Activated T-cell treated with anti-CD3 and anti-CD28 coated beads, Interleukin-2, amount 50 U/mL, for 72 hours (primary cell): ENCODE measurements around the gene GRIN2C. TPM values are rescaled to one million over a fixed set of nuclear protein-coding genes. Genes with fewer than 3 reads are reported as not detected.

Source experiments
- ATAC-seq, 2 donors: fragments of 150-1000 bp; cut with Tn5 transposase; replicated peaks in 1 of 2; 2 replicates each; pipeline ENCODE4 v1.10.0; 2021; ENCODE audit warnings: moderate library complexity in 2 of 2, mild to moderate bottlenecking in 1 of 2
- DNase-seq, 2 donors: peaks; one replicate each; pipeline ENCODE4 v3.0.0; 2021 to 2022; ENCODE audit warnings: mixed read lengths in 1 of 2
- H3K27ac Mint-ChIP-seq: one replicate; pipeline ENCODE4 v1.8.0; 2022; ENCODE audit warnings: mild to moderate bottlenecking, moderate library complexity, mixed read lengths
- H3K27me3 Mint-ChIP-seq: one replicate; pipeline ENCODE4 v1.8.0; 2022; ENCODE audit warnings: low read depth, mixed read lengths
- H3K36me3 Mint-ChIP-seq, 2 donors: one replicate each; pipeline ENCODE4 v1.8.0; 2022; ENCODE audit warnings: mixed read lengths in 2 of 2, mild to moderate bottlenecking in 1 of 2; ENCODE audit not compliant: insufficient read depth in 2 of 2
- H3K4me1 Mint-ChIP-seq: one replicate; pipeline ENCODE4 v1.8.0; 2022; ENCODE audit warnings: low read depth, mixed read lengths
- H3K4me3 Mint-ChIP-seq, 2 donors: one replicate each; pipeline ENCODE4 v1.8.0; 2022; ENCODE audit warnings: mild to moderate bottlenecking in 2 of 2, mixed read lengths in 2 of 2, moderate library complexity in 2 of 2
- H3K9me3 Mint-ChIP-seq, 2 donors: one replicate each; pipeline ENCODE4 v1.8.0; 2022; ENCODE audit warnings: mixed read lengths in 2 of 2
- total RNA-seq, 2 donors: library from RNA; stranded (reverse); gene quantifications; one replicate each; pipeline ENCODE4 v1.2.3, GENCODE V29; 2022

The GRIN2C gene
- total RNA-seq, 2 donors from 2014 or later, result 0.14 to 0.37 TPM

DNA sequence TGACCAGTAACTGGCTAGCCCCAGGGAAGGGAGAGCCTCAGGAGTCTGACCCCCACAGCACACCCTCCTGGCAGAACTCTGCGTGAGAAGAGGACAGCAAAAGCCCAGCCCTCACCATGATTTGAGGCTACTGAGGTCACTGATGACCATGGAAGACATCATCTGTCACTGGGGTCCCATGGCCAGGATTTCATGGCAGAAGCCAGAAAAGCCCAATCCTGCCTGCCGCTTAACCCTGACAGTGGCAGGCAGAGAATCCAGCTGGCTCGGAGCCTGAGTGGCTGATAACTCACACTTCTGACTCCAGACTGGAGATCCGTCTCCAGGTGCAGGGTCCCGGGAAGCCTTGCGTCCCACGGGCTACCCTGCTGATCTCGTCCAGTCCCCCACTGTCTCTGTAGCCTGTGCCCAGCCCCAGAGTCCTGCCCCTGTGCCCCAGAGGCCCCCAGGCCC is 17.5 kb downstream of the GRIN2C start:
- DNase-seq (no peak), ATAC-seq (no peak)
- Mint-ChIP-seq H3K4me1 (peaks cover 22% of the 10 kb centered on the region), H3K9me3 (no peaks in the 10 kb centered on the region), H3K36me3 (no peaks in the 10 kb centered on the region), H3K27ac (no peak overlapping the region), H3K4me3 (peak overlapping the region; percentile 32), H3K27me3 (peaks cover 17% of the 10 kb centered on the region)

DNA sequence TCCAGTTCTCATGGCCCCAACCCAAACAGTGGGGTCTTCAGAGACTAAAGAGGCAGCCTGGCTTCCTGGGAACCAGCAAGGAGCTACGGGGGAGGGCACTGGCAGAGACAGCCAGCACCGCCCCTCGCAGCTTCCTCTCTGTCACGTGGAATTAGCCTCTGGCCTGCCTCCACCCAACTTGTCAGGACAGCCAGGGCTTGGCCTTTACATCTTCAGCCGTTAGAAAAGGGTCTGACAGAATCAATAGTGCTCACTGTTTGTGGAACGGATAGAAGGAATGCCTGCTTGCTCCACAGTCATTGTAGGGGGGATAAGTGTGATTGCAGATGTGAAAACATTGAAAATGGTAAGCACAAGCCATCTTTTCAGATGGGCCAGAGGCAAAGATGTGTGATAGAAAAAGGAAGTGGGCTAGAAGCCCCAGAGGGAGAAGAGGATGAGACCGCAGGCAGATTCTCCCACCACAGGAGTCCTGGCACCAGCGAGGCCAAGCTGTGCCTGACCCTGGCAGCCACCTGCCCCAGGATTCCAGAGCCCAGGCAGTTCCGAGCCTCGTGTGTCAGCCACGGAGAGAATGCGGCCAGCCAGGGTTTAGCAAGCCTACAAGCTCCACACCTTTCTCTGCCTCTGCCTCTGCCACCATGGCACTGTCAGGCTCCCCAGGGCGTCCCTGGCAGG is 18.6 kb downstream of the GRIN2C start:
- H3K27ac Mint-ChIP-seq, result no peak overlapping the region
- H3K4me1 Mint-ChIP-seq, result peaks cover 22% of the 10 kb centered on the region
- no peaks in the 10 kb centered on the region for H3K9me3 Mint-ChIP-seq
- DNase-seq (no peak), ATAC-seq (no peak)
- H3K27me3 Mint-ChIP-seq, result peaks cover 17% of the 10 kb centered on the region
- H3K36me3 Mint-ChIP-seq, result no peaks in the 10 kb centered on the region
- H3K4me3 Mint-ChIP-seq, result no peak overlapping the region

DNA sequence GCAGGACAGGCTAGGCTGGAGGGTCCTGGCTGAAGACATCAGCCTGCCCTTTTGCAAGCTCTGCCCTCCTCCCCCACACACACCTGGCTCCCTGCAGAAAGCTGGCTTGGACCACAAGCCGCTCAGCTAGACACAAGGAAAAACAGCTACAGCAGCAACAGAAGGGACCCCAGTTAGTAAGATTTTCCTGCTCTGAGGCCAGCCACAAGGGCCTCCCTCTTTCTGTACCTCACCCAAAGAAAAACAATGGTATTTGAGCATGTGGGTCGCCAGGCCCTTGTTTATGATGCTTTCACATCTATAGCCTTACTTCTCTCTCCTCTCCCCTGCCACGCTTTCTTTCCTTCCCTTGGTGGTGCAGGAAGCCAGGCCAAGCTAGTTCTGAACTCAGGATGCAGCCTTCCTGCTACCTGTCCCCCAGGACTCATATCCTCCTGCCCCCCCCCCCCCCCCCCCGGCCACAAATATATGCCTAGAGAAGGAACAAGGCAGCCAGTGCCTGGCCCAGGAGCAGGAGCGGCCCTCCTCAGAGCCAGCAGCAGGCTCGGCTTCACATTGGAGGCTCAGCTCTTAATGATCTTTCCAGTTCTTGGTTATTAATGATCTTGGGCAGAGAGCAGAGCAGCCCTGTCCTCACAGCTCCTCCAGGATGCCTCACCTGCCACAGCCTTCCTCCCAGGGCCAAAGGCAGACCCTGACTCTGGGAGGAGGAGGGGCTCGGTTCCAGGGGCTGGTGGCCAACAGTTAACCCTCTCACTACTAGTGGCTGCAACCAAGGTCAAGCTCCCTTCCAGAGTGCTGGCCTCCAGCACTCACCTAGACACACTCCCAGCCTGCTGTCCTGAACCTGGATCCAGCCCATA is 19.5 kb downstream of the GRIN2C start:
- Mint-ChIP-seq H3K27me3 (peaks cover 17% of the 10 kb centered on the region), H3K4me1 (peaks cover 22% of the 10 kb centered on the region), H3K36me3 (no peaks in the 10 kb centered on the region), H3K27ac (no peak overlapping the region), H3K9me3 (no peaks in the 10 kb centered on the region), H3K4me3 (no peak overlapping the region)
- peak; percentile 25 to 42 for ATAC-seq
- DNase-seq, result no peak

DNA sequence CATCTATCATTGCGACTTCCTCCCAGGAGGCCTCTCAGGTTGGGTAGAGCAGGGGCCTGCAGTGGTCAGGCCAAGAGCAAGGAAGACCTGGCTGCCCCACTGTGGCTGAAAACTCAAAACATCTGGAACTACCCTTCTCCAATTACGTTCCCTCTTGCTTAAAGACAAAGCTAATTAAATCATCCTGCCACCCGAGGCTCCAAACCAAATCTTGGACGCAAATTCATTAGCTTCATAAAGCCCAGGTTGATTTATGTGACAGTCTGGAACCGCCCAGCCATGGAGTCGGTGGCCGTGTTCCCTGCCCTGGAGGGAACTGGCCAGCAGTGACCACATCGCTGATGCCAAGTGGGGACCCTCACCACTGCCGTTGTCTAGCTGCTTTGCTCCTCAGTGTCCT is 21.4 kb downstream of the GRIN2C start:
- no peaks in the 10 kb centered on the region for H3K36me3 Mint-ChIP-seq
- ATAC-seq, result no peak
- H3K27ac Mint-ChIP-seq, result no peak overlapping the region
- H3K9me3 Mint-ChIP-seq, result no peaks in the 10 kb centered on the region
- H3K27me3 Mint-ChIP-seq, result peaks cover 7% of the 10 kb centered on the region
- peaks cover 22% of the 10 kb centered on the region for H3K4me1 Mint-ChIP-seq
- no peak for DNase-seq
- H3K4me3 Mint-ChIP-seq, result no peak overlapping the region

DNA sequence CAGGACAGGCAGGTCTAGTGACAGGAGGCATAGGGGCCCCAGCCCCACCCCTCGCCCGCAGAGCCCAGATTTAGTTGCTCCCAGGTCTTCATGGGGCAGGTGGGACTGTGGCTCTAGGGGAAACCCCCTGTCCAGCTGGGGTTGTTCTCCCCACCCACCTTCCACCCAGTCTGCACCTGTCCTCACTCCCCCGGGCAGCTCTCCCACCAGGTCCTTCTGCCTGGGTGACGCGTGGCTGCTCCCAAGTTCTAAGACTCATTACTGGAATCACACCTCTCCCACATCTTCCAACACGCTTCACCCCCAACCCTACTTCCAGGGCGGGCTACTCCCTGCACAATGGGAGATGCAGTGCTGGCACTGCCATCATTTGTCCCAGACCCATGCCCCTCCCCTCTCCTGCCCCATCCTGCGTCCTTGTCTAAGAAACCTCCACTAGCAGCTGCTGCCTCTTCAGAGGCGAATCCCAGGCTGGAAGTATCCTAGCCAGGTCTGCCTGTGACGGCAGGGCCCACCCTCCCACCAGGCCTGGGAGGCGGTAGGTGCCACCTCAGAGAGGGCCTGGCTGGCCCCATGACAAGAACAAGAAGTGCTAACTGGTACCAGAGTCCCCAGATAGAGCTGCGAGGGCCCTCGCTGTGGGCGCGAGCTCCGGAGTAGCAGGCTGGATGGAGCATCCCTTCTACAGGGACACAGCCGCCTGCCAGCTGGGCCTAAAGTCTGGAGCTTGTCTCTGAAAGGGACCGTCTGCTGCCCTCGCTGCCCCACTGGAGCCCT is 22.8 kb downstream of the GRIN2C start:
- no peaks in the 10 kb centered on the region for H3K36me3 Mint-ChIP-seq
- peaks cover 22% of the 10 kb centered on the region for H3K4me1 Mint-ChIP-seq
- H3K4me3 Mint-ChIP-seq, result no peak overlapping the region
- ATAC-seq, result no peak
- no peak overlapping the region for H3K27ac Mint-ChIP-seq
- no peaks in the 10 kb centered on the region for H3K9me3 Mint-ChIP-seq
- no peak for DNase-seq
- H3K27me3 Mint-ChIP-seq, result peaks cover 7% of the 10 kb centered on the region

DNA sequence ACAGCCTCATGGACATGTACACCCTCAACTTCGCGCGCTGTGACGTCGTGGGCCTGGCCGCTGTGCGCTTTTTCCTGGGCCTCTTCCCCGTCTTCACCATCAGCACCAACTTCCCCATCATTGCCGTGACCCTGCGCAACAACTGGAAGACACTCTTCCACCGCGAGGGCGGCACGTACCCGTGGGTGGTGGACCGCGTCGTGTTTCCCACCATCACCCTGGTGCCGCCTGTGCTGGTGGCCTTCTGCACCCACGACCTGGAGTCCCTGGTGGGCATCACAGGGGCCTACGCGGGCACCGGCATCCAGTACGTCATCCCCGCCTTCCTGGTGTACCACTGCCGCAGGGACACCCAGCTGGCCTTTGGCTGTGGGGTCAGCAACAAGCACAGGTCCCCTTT is 23.5 kb downstream of the GRIN2C start:
- ATAC-seq, result no peak
- Mint-ChIP-seq H3K9me3 (no peaks in the 10 kb centered on the region), H3K27ac (no peak overlapping the region), H3K4me1 (peaks cover 17% of the 10 kb centered on the region), H3K27me3 (peaks cover 5% of the 10 kb centered on the region), H3K4me3 (no peak overlapping the region), H3K36me3 (no peaks in the 10 kb centered on the region)
- no peak for DNase-seq

DNA sequence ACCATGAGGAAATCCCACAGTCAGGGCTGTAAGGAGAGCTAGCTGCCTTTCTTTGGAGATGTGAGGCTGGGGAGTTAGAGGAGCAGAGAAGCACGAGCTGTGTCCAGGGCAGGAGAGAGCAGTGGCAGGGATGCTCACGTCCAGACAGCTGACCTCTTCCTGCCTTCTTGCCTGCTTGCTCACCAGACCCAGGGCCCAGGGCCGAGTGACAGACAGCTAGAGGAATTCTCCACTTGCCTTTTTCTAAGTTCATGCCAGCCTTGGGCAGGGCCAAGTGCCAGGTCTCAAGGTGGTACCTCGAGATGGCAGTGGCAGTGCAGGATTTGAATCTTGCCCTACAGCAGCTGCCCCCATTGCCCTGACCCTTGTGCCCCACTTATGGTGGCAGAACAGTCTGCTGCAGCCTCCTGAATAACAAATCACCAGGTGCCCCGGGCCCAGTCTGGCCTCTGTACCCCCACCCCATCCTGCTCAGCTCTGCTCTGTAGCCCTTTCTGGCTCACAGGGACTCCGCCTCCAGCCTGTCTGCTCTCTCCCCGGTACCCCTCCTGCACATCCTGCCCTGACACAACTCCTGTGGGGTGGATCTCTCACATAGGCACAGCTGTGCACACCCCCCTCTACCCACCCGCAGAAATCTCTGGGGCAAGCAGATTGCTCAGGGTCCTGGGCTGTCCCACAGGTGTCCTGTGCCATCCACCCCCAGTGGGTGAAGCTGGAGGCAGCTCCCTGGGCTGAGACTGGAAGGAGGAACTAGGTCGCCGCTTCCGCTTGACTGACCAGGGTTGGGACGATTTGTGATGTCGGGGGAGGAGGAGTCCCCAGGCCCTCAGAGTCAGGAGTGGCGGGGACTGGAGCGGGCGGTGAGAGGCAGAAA is 25.9 kb downstream of the GRIN2C start:
- Mint-ChIP-seq H3K27ac (no peak overlapping the region), H3K4me3 (no peak overlapping the region), H3K4me1 (no peaks in the 10 kb centered on the region), H3K36me3 (no peaks in the 10 kb centered on the region), H3K9me3 (no peaks in the 10 kb centered on the region), H3K27me3 (no peaks in the 10 kb centered on the region)
- DNase-seq (no peak), ATAC-seq (no peak)

DNA sequence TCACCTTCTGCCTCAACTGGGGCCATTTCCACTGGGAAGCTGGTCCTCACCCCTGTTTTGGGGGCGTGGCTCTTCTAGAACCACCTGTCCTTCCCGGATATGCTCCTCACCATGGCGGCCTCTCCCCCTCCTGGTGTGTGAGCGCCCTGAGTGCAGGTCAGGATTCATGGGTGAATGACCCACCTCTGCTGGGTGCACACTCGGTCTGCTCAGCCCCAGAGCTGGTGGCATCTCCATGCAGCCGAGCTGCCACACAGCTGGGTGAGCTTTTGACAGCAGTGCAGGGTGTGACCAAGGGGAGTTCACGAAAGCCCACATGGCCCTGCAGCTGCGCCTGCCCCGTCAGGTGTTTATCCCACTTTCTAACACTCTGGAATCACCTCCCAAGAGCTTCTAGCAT is 27.3 kb downstream of the GRIN2C start:
- Mint-ChIP-seq H3K4me1 (no peaks in the 10 kb centered on the region), H3K36me3 (no peaks in the 10 kb centered on the region), H3K9me3 (no peaks in the 10 kb centered on the region), H3K27ac (no peak overlapping the region), H3K27me3 (no peaks in the 10 kb centered on the region), H3K4me3 (no peak overlapping the region)
- DNase-seq (no peak), ATAC-seq (no peak)

DNA sequence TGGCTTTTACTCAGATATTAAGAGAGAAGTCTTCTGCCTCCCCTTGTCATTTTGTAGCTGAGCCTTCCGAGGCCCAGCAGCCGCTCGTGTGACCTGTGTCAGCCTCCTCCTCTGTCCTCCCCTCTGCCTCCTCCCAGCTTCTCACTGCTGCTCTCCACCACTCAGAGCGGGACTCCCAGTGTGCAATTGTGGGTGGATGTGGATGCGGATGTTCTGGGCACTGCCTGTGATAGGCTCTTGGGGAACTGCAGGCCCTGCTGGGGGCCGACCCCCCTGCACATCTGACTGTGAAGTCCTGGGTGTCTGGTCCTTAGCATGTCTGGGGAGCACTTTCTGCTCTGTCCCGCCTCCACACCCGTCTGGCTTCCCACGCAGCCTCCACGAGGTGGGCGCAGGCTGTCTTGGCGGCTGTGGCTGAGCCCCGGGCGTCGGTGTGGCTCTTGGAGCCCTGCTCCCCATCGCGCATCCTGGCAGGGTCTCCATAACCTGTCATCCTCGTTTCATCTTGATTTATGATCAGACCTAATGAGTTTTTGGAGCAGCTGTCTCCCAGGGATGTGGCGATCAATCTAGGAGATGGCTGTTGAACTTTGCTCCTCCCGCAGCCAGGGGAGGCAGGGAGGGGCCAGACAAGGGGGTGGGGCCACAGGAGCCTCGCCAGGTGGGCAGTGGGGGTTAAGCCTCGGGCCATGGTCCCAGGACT is 28.1 kb downstream of the GRIN2C start:
- no peaks in the 10 kb centered on the region for H3K4me1 Mint-ChIP-seq
- ATAC-seq, result no peak
- no peak overlapping the region for H3K4me3 Mint-ChIP-seq

DNA sequence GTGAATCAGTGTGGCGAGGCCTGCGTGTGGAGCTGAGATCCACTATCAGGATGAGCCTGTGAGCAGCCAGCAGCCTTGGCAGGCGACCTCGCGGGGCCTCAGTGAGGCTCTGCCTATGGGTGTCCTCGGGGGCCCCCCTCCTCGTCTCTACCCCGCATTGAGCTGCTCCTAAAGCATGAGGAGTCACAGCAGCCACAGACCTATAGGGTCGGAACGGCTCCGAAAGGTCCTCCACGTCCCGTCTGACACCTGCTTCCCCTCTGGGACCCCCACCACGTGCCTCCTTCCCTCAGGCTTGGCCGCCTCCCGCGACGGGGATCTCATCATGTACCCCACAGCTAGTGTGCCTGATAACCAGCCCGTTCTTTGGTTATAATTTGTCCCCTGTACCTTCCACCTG is 28.8 kb downstream of the GRIN2C start:
- DNase-seq (no peak), ATAC-seq (no peak)
- H3K27me3 Mint-ChIP-seq, result no peaks in the 10 kb centered on the region
- H3K4me3 Mint-ChIP-seq, result no peak overlapping the region
- no peaks in the 10 kb centered on the region for H3K36me3 Mint-ChIP-seq
- no peaks in the 10 kb centered on the region for H3K4me1 Mint-ChIP-seq
- no peaks in the 10 kb centered on the region for H3K9me3 Mint-ChIP-seq
- no peak overlapping the region for H3K27ac Mint-ChIP-seq

More for the DNA sequence above, 28.1 kb downstream of the GRIN2C start:
- Mint-ChIP-seq H3K27ac (no peak overlapping the region), H3K27me3 (no peaks in the 10 kb centered on the region), H3K9me3 (no peaks in the 10 kb centered on the region), H3K36me3 (no peaks in the 10 kb centered on the region)
- no peak for DNase-seq

DNA sequence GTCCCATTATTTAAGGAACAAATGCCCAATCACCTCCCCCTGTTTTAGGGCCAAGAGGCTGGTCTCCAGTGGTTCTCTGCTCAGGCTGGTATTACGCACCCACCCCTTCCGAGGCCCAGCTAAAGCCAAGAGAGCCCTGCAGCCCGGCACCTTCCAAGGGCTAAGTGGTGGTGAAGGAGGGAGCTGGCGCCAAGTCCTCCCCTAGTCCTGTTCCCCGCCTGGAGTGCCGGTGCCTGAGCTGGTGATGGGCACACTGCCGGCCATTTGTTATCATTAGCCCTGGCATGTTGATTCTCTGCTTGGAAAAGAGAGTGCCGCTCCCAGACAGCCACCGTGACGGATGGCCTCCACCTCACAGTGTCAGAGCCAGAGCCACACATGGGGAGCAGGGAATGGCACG is 31.9 kb downstream of the GRIN2C start:
- H3K9me3 Mint-ChIP-seq, result no peaks in the 10 kb centered on the region
- H3K4me3 Mint-ChIP-seq, result no peak overlapping the region
- no peaks in the 10 kb centered on the region for H3K36me3 Mint-ChIP-seq
- ATAC-seq (no peak), DNase-seq (no peak)
- no peaks in the 10 kb centered on the region for H3K27me3 Mint-ChIP-seq
- H3K4me1 Mint-ChIP-seq, result no peaks in the 10 kb centered on the region
- H3K27ac Mint-ChIP-seq, result no peak overlapping the region
